Amniotic stem cell (primary cell): ENCODE results near the gene PIGM.
A peak's percentile ranks its signal among the peaks of the same experiment; 100 is the strongest.

Experiments used
- DNase-seq: peaks from one replicate; lab custom pipeline; 2025; lab: John Stamatoyannopoulos, UW

Gene PIGM

GRCh38 chr1:160031365-160032164 lies at the start of gene PIGM:
Gene PIGM, minus strand, starts transcription at chr1:160031990. Its CDS starts 251 bp downstream, at chr1:160031739.
- DNase-seq, result peak; percentile 89

GRCh38 chr1:160081261-160081936 lies 49.6 kb upstream of the PIGM start, which contains the start of gene KCNJ9:
Gene KCNJ9, plus strand, starts transcription at chr1:160081538. Its CDS starts 2,493 bp downstream, at chr1:160084031.
- no peak for DNase-seq

GRCh38 chr1:160080381-160081100 lies 48.8 kb upstream of the PIGM start:
- DNase-seq, result no peak

GRCh38 chr1:160079448-160079847 lies 47.7 kb upstream of the PIGM start:
- DNase-seq, result no peak

GRCh38 chr1:160078512-160079195 lies 46.9 kb upstream of the PIGM start:
- DNase-seq, result no peak

- no peak for DNase-seq
These were observed 45.7 kb upstream of the PIGM start for GRCh38 chr1:160077486-160077885.

- DNase-seq, result no peak
These were observed 44.5 kb upstream of the PIGM start for GRCh38 chr1:160076295-160076694.

- DNase-seq, result no peak
These were observed 44.0 kb upstream of the PIGM start for GRCh38 chr1:160075836-160076235.

GRCh38 chr1:160074865-160075264 lies 43.1 kb upstream of the PIGM start:
- DNase-seq, result no peak

GRCh38 chr1:160071289-160071688 lies 39.5 kb upstream of the PIGM start:
- DNase-seq, result no peak

GRCh38 chr1:160070243-160071163 lies 38.7 kb upstream of the PIGM start:
- no peak for DNase-seq

- DNase-seq, result no peak
These were observed 37.9 kb upstream of the PIGM start, which contains the start of gene KCNJ10 for GRCh38 chr1:160069460-160070231. Gene KCNJ10, minus strand, starts transcription at chr1:160070160. Its CDS starts 27,628 bp downstream, at chr1:160042532.

GRCh38 chr1:160068225-160068624 lies 36.4 kb upstream of the PIGM start:
- DNase-seq, result no peak

- no peak for DNase-seq
These were observed 35.3 kb upstream of the PIGM start for GRCh38 chr1:160066829-160067745.

- DNase-seq, result no peak
These were observed 33.0 kb upstream of the PIGM start for GRCh38 chr1:160064746-160065145.

GRCh38 chr1:160064164-160064563 lies 32.4 kb upstream of the PIGM start:
- no peak for DNase-seq

- no peak for DNase-seq
These were observed 31.4 kb upstream of the PIGM start for GRCh38 chr1:160063176-160063575.

- no peak for DNase-seq
These were observed 30.4 kb upstream of the PIGM start for GRCh38 chr1:160062230-160062532.
